Right renal cortex interstitium (tissue), 3 donors: ENCODE measurements around the gene PIEZO2. TPM values are rescaled to one million over a fixed set of nuclear protein-coding genes. Genes with fewer than 3 reads are reported as not detected.

Experiments used
- DNase-seq, 3 donors: peaks; one replicate each; pipeline ENCODE4 v3.0.0-alpha.2; 2013; ENCODE audit warnings: low read depth in 3 of 3, low spot score in 2 of 3
- polyA plus RNA-seq, 3 donors: library from polyadenylated mRNA; unstranded; fragments of 120-200 nt; gene quantifications; one replicate each; pipeline ENCODE4 v1.2.1, GENCODE V29; 2013; ENCODE audit not compliant: insufficient read length in 3 of 3

The PIEZO2 gene
- polyA plus RNA-seq, 3 donors, result 16.6 to 17.6 (median 16.9) TPM

DNA sequence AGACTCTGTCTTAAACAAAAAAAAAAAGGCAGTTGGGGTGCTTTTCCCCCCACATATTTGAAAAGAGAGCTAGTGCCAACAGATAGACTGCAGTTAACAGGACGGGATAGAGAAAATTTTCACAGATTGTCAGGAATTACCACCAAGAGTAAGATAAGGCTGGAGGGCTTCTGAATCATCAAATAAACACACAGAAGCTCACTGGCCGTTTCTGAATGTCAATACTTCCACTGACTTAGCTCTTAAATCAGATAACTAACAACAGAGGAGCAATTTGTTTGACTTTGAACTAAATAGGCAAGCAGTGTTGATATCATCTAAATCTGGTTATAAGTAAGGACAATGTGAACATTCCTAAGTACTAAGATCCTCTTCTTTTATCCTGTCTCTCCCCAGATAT is 34.7 kb downstream of the PIEZO2 start:
- no peak for DNase-seq

GRCh38 chr18:11113937-11114336 is 35.4 kb downstream of the PIEZO2 start:
- no peak for DNase-seq

- DNase-seq, result no peak
Measured at GRCh38 chr18:11113046-11113548, 36.3 kb downstream of the PIEZO2 start.

DNA sequence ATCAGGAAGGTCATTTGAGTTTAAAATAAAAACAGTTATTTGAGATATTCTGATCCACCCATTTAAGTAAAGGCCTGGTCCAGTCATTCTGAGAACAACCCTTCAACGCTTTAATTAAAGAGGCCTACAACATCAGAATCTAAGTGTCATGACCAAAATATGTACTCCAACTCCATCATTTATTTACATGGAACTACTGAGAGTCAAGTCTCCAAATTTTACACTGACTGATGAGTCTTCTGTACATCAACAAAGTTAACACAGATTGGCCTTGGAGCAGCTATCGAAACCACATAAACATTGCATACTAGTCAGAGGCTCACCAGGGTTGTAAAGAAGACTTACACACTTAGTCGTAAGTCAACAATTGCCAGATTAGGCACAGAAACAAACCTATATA is 37.1 kb downstream of the PIEZO2 start:
- no peak for DNase-seq

- no peak for DNase-seq
Measured at GRCh38 chr18:11110509-11110908, 38.9 kb downstream of the PIEZO2 start.

GRCh38 chr18:11108947-11109346 is 40.4 kb downstream of the PIEZO2 start:
- DNase-seq, result no peak

GRCh38 chr18:11106894-11107293 is 42.5 kb downstream of the PIEZO2 start:
- DNase-seq, result no peak

GRCh38 chr18:11105463-11105862 is 43.9 kb downstream of the PIEZO2 start:
- DNase-seq, result no peak

GRCh38 chr18:11104307-11104706 is 45.1 kb downstream of the PIEZO2 start:
- no peak for DNase-seq

DNA sequence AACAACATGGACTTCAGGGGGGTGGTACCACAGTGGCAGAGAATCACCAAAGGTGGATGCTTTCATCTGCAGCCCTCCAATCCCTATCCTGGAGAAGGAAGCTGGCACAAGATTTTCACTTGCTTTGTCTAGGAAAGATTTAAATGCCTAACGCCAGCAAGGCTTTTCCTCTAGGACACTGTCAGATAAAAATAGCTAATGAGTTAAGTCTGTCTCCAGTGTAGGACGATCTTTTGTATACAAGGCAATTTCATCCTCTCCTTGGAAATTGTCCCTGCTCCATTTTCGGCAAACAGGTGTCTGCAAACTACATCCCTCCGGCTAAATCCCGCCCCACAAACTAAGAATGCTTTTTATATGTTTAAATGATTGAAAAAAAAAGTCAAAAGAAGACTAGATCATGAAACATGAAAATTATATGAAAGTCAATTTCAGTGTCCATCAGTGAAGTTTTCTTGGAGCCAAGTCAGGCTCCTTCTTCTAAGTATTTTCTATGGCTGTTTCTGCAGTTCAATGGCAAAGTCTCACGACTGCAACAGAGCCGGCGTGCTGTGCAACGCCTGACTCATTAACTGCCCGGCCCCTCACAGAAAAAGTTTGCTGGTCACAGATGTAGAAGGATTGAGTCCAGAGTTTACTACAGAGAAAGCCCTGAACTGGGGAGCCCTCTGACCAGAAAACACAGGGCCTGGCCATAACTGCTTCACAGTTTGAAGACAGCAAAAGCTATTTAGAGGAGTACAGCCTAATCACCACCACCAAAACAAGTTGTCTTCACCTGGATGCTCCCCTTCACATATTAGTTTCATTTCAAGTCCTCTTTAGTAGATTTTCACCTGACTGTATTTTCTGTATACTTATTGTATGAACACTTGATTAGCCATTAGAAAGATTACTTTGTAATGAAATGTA is 52.3 kb downstream of the PIEZO2 start:
- no peak for DNase-seq

DNA sequence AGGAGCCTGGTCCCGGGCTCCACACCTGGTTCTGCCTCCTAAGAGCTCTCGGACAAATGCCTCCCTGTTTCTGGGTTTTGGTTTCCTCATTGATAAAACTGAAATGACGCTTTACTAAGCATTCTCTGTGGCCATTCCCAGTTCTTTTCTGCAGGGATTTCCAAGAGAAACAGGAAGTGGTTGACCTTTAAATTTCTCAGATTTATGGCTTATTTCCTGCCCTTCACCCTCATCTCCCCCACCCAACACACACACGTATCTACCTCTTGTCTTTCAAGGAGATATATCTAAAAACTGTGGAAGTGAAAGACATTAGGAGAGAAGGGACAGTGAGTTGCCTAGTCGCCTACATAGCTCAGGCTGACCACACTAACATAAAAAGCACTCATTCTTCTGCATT is 53.0 kb downstream of the PIEZO2 start:
- DNase-seq, result no peak

GRCh38 chr18:11095674-11096293 is 53.6 kb downstream of the PIEZO2 start:
- no peak for DNase-seq

GRCh38 chr18:11095211-11095610 is 54.2 kb downstream of the PIEZO2 start:
- no peak for DNase-seq

- no peak for DNase-seq
Measured at GRCh38 chr18:11091746-11092145, 57.6 kb downstream of the PIEZO2 start.

GRCh38 chr18:11089931-11090715 is 59.2 kb downstream of the PIEZO2 start:
- DNase-seq, result peak in 1 of 3 donors; percentile 19

GRCh38 chr18:11081009-11081532 is 68.3 kb downstream of the PIEZO2 start:
- DNase-seq, result no peak

- DNase-seq, result no peak
Measured at GRCh38 chr18:11078491-11078890, 70.9 kb downstream of the PIEZO2 start.

DNA sequence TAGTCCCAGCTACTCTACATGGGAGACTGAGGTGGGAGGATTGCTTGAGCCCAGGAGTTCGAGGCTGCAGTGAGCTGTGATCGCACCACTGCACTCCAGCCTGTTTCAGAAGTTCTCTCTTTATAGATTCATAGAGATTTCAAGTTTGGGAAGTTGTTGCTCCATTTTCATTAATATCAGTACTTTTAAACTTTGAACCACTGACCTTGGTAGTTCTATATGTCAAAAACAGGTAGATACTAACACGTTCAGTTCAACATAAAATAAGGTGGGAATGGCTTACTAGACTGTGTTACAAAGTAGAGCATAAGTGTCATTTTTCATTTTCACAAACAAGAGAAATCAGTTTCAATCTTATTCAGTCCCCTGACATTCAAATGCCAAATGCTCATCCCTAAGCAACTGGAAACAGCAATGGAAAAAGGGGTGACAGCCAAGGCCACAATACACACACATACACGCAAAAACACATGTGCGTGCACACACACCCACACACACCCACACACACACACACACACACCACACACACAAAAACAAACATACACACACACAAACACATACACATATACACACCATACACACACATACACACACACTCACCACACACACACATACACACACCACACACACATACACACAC is 71.7 kb downstream of the PIEZO2 start:
- DNase-seq, result no peak

DNA sequence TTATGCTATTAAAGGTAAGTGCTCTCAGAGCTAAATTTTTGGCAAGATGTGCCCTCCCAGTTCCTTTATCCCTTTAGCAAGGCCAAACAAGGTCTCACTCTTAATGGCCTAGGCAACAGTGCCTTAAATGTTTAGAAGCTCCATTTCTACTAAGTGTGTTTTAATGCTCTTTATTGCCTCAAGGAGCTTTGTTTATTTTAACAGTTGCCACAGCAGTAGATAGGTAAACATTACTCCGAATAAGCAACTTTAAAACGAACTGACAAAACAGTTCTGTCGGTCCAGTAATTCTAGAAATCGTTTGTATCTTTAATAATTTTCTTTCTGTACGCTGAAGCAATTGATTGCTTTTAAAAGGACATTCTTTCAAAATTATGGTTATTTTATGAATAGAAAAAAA is 74.5 kb downstream of the PIEZO2 start:
- DNase-seq, result no peak

GRCh38 chr18:11073971-11074370 is 75.4 kb downstream of the PIEZO2 start:
- no peak for DNase-seq
